GM06990 (cell line): ENCODE results near the gene PHACTR2.
A peak's percentile ranks its signal among the peaks of the same experiment; 100 is the strongest.
"Not testable (repeated sequence)": the region's sequence is repeated elsewhere in the genome, so short reads cannot be mapped to it uniquely, and the experiment has no call there.

Experiments
- DNase-seq: peaks from one replicate; pipeline ENCODE4 v3.0.0-alpha.2; 2011; ENCODE audit not compliant: insufficient read length; ENCODE audit errors: extremely low read depth
- H3K27me3 ChIP-seq: replicated peaks from 2 replicates; pipeline ENCODE4 v1.6.0; 2011; ENCODE audit warnings: low read length; ENCODE audit not compliant: control insufficient read depth, insufficient read depth
- H3K36me3 ChIP-seq: 2 replicates; pipeline ENCODE4 v1.5.1; 2011; ENCODE audit warnings: low read length; ENCODE audit not compliant: control insufficient read depth, insufficient read depth
- H3K4me3 ChIP-seq: replicated peaks from 2 replicates; pipeline ENCODE4 v1.5.1; 2011; ENCODE audit warnings: low read depth, mild to moderate bottlenecking, control low read depth, low read length
- CTCF ChIP-seq: IDR thresholded peaks from 2 replicates; pipeline ENCODE4 v1.5.1; 2011; ENCODE audit warnings: low read length, control low read depth, mild to moderate bottlenecking, inconsistent platforms; ENCODE audit not compliant: insufficient read depth, poor library complexity, severe bottlenecking

Gene PHACTR2

GRCh38 chr6:143677891-143678791 is at the start of gene PHACTR2:
TSS of gene PHACTR2 (plus strand) at chr6:143677965. CDS start at chr6:143678164, 199 bp downstream.
- H3K27me3 ChIP-seq = no peaks in the 10 kb centered on the region; the same call in 1 of the 2 replicates
- H3K36me3 ChIP-seq = no peaks in the 10 kb centered on the region
- no peak for TF ChIP-seq CTCF
- H3K4me3 ChIP-seq = peak within 1 kb of the TSS; percentile 56
- peak; percentile 31 for DNase-seq

- Histone ChIP-seq H3K27me3 (no peaks in the 10 kb centered on the region), H3K4me3 (no peak overlapping the region), H3K36me3 (no peaks in the 10 kb centered on the region)
- TF ChIP-seq CTCF = no peak
- DNase-seq = no peak
Measured at GRCh38 chr6:143629104-143630080, 48.4 kb upstream of the PHACTR2 start.

GRCh38 chr6:143631196-143631595 is 46.6 kb upstream of the PHACTR2 start:
- not testable (repeated sequence) for H3K27me3 ChIP-seq, DNase-seq, H3K4me3 ChIP-seq, H3K36me3 ChIP-seq

GRCh38 chr6:143632894-143633293 is 44.9 kb upstream of the PHACTR2 start:
- TF ChIP-seq CTCF = no peak
- no peak overlapping the region for H3K4me3 ChIP-seq
- DNase-seq = no peak
- no peaks in the 10 kb centered on the region for H3K36me3 ChIP-seq
- no peaks in the 10 kb centered on the region for H3K27me3 ChIP-seq

DNA sequence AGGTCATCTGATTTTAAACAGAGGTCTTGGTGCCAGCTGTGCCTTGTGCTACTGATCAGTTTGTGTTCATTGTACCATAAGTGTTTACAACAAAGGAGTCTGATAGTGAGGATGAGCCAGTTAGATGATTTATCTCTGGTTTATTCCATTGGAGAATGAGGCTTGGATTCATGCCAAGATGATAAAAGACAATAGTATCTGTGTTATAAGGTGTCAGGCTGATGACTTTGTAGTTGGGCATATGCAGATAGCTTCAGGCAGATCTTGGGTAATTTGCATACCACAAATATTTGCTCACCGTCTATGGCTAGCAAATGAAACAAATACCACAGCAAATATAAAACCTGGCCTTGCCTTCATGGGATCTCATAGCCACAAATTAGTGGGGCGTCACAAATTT is 43.3 kb upstream of the PHACTR2 start:
- no peaks in the 10 kb centered on the region for H3K27me3 ChIP-seq
- DNase-seq = no peak
- H3K36me3 ChIP-seq = no peaks in the 10 kb centered on the region
- H3K4me3 ChIP-seq = no peak overlapping the region
- no peak for TF ChIP-seq CTCF

DNA sequence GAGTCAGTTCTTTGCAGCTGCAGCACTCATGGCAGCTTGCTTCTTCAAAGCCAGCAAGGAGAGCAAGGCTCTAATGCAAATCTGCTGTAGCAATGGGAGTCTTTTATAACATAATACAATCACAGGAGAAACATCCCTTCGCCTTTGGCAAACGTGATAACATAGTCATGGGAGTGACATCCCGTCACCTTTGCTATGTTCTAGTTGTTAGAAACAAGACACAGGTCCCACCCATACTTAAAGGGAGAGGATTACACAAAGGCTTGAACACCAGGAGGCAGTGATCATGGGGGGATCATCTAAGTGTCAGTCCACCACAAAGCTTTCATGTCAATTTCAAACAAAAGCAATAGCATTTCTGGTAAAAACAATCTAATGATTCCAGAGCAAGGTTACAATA is 40.1 kb upstream of the PHACTR2 start:
- H3K27me3 ChIP-seq = no peaks in the 10 kb centered on the region
- no peak overlapping the region for H3K4me3 ChIP-seq
- no peak for TF ChIP-seq CTCF
- no peaks in the 10 kb centered on the region for H3K36me3 ChIP-seq
- no peak for DNase-seq
